T47D (cell line): ENCODE data around the gene TGIF2LX.
"Not testable (repeated sequence)": the region's sequence is repeated elsewhere in the genome, so short reads cannot be mapped to it uniquely, and the experiment has no call there.

ENCODE experiments used
- DNase-seq, 2 experiments: peaks; one replicate each; pipeline versions ENCODE4 v3.0.0 to v3.0.0-alpha.2; 2011 to 2012; ENCODE audit warnings: low read depth in 1 of 2, low spot score in 1 of 2
- in situ Hi-C: cut with HindIII; loops from 2 replicates; pipeline ENCODE4 v1.10.0; 2016; ENCODE audit warnings: low sequenced_read_pairs, low pct_unique_long_range_greater_than_20kb

The TGIF2LX gene

GRCh38 chrX:89921665-89922064 is at the start of gene TGIF2LX:
TGIF2LX (plus strand) TSS chrX:89921908; CDS start chrX:89922086, 178 bp downstream.
- DNase-seq, in situ Hi-C loops: not testable (repeated sequence)

- DNase-seq, result not testable (repeated sequence)
Observed at GRCh38 chrX:89922338-89922934, 728 bp downstream of the TGIF2LX start.

GRCh38 chrX:89943077-89943476 is 21.4 kb downstream of the TGIF2LX start:
- in situ Hi-C loops, DNase-seq: not testable (repeated sequence)

More at GRCh38 chrX:89922338-89922934, 728 bp downstream of the TGIF2LX start:
- in situ Hi-C loops, result not testable (repeated sequence)

- in situ Hi-C loops, DNase-seq: not testable (repeated sequence)
Observed at GRCh38 chrX:89965588-89965987, 43.9 kb downstream of the TGIF2LX start.
